HepG2 (cell line): ENCODE results near the gene CUL4A. TPM values are rescaled to one million over a fixed set of nuclear protein-coding genes. Genes with fewer than 3 reads are reported as not detected.

ENCODE experiments used
- ATAC-seq: fragments of 200-7000 bp; cut with Tn5 transposase; 3 replicates; pipeline ENCODE4 v1.9.1; 2020; ENCODE audit warnings: mild to moderate bottlenecking, moderate library complexity
- BruUV-seq: library from RNA; stranded (reverse); fragments of 400-500 nt; replicated peaks from 2 replicates; lab custom pipeline; 2021; lab: Mats Ljungman, UMichigan
- CTCF ChIA-PET: fragments of 300-600 bp; formaldehyde crosslinking; extraction: SDS; loops from one replicate; lab custom pipeline; 2021; ENCODE audit warnings: low total read pairs, inconsistent platforms, low intra/inter-chr PET ratio; lab: Yijun Ruan, JAX
- POLR2A ChIA-PET: fragments of 350-600 bp; sonication (Branson Sonifier 250); formaldehyde crosslinking; loops from one replicate; lab custom pipeline; 2020; ENCODE audit warnings: antibody characterized with exemption, inconsistent platforms; lab: Yijun Ruan, JAX
- DNase-seq: peaks from one replicate; pipeline ENCODE4 v3.0.0-alpha.2; 2015; ENCODE audit warnings: low spot score
- FAIRE-seq: peaks from 3 replicates; lab custom pipeline; 2011; peaks lifted over from hg19 to GRCh38; lab: Jason Lieb, UNC
- H2AFZ ChIP-seq: one replicate; pipeline ENCODE4 v1.6.1; 2011; ENCODE audit warnings: low read length, inconsistent platforms
- H3K27ac ChIP-seq: fragments of 300-600 bp; 3 replicates; pipeline ENCODE4 v1.8.0; 2011; ENCODE audit warnings: mixed run types, mild to moderate bottlenecking, mixed read lengths, low read length, inconsistent platforms; ENCODE audit not compliant: insufficient read depth; ENCODE audit errors: extremely low read length
- H3K27me3 ChIP-seq, 2 experiments: fragments of 200-600 bp in 1 of 2; 2 replicates in 1 of 2; 3 replicates in 1 of 2; pipeline versions ENCODE4 v1.6.0 to v1.8.0; 2011; ENCODE audit warnings: low read length in 2 of 2, mild to moderate bottlenecking in 2 of 2, moderate library complexity in 2 of 2, inconsistent platforms in 1 of 2; ENCODE audit not compliant: insufficient read depth in 2 of 2, control insufficient read depth in 1 of 2
- H3K36me3 ChIP-seq, 2 experiments: fragments of 200-600 bp in 1 of 2; replicated peaks in 1 of 2; 2 replicates in 1 of 2; 3 replicates in 1 of 2; pipeline versions ENCODE4 v1.5.1 to v1.8.0; 2011; ENCODE audit warnings: low read length in 2 of 2, inconsistent platforms in 1 of 2; ENCODE audit not compliant: insufficient read depth in 2 of 2, control insufficient read depth in 1 of 2
- H3K4me1 ChIP-seq: 2 replicates; pipeline ENCODE4 v1.5.1; 2012; ENCODE audit warnings: low read length, inconsistent platforms; ENCODE audit not compliant: insufficient read depth
- H3K4me2 ChIP-seq: 2 replicates; pipeline ENCODE4 v1.6.0; 2011; ENCODE audit warnings: low read depth, low read length, inconsistent platforms
- H3K4me3 ChIP-seq, 3 experiments: fragments of 200-600 bp in 1 of 3; sonication (generic), shearing (Covaris generic) in 1 of 3; replicated peaks in 1 of 3; 2 replicates each; pipeline ENCODE4 v1.5.1; 2011 to 2016; ENCODE audit warnings: low read length in 3 of 3, inconsistent platforms in 2 of 3, low read depth in 2 of 3, mild to moderate bottlenecking in 2 of 3, control low read depth in 1 of 3, mixed read lengths in 1 of 3; ENCODE audit not compliant: insufficient read depth in 1 of 3
- H3K79me2 ChIP-seq: one replicate; pipeline ENCODE4 v1.6.1; 2011; ENCODE audit warnings: low read length, inconsistent platforms; ENCODE audit not compliant: insufficient read depth
- H3K9ac ChIP-seq: 2 replicates; pipeline ENCODE4 v1.6.0; 2011; ENCODE audit warnings: mild to moderate bottlenecking, low read depth, low read length, inconsistent platforms; ENCODE audit not compliant: insufficient read depth
- H3K9me3 ChIP-seq: 2 replicates; pipeline ENCODE4 v1.5.1; 2012; ENCODE audit warnings: mild to moderate bottlenecking, low read length
- H4K20me1 ChIP-seq: 2 replicates; pipeline ENCODE4 v1.6.0; 2011; ENCODE audit warnings: inconsistent platforms, mild to moderate bottlenecking, low read length, moderate library complexity; ENCODE audit not compliant: insufficient read depth
- MXI1 ChIP-seq: IDR thresholded peaks from 3 replicates; pipeline ENCODE4 v1.6.1; 2012; ENCODE audit warnings: low read depth, low read length, inconsistent platforms, borderline replicate concordance
- RARG ChIP-seq: sonication (generic); formaldehyde crosslinking; IDR thresholded peaks from 2 replicates; pipeline ENCODE4 v1.4.0; 2020; ENCODE audit warnings: low read depth, mild to moderate bottlenecking, missing genetic modification reagents
- RFX5 ChIP-seq: IDR thresholded peaks from 2 replicates; pipeline ENCODE4 v1.6.1; 2011; ENCODE audit warnings: low read depth, low read length, improper control_type of control experiment
- SAP130 ChIP-seq: IDR thresholded peaks from 2 replicates; pipeline ENCODE4 v1.6.1; 2016; ENCODE audit warnings: low read depth
- SIX4 ChIP-seq: sonication (generic); formaldehyde crosslinking; IDR thresholded peaks from 2 replicates; pipeline ENCODE4 v1.4.0; 2020; ENCODE audit warnings: missing genetic modification reagents
- TGIF2 ChIP-seq: IDR thresholded peaks from 2 replicates; pipeline ENCODE4 v1.6.1; 2016; ENCODE audit warnings: control low read depth, missing compliant biosample characterization
- ZMAT3 ChIP-seq: sonication (generic); formaldehyde crosslinking; conservative IDR thresholded peaks from 2 replicates; pipeline ENCODE4 v1.7.0; 2021; ENCODE audit warnings: missing genetic modification reagents
- ZNF296 ChIP-seq: sonication (generic); formaldehyde crosslinking; conservative IDR thresholded peaks from 2 replicates; pipeline ENCODE4 v1.5.0; 2020; ENCODE audit warnings: mild to moderate bottlenecking, missing genetic modification reagents
- ZNF652 ChIP-seq: IDR thresholded peaks from 2 replicates; pipeline ENCODE4 v1.6.1; 2016; ENCODE audit warnings: low read depth, borderline replicate concordance
- ZNF839 ChIP-seq: sonication (generic); formaldehyde crosslinking; IDR thresholded peaks from 2 replicates; pipeline ENCODE4 v1.4.0; 2020; ENCODE audit warnings: missing genetic modification reagents, mild to moderate bottlenecking, borderline replicate concordance
- WGBS: methylation state at CpG from one replicate; pipeline ENCODE4 v1.1.6; 2017; ENCODE audit warnings: low lambda C conversion rate; 5-methylcytosine and 5-hydroxymethylcytosine counted together
- in situ Hi-C: cut with HindIII; loops from 2 replicates; pipeline ENCODE4 v1.10.0; 2017; ENCODE audit warnings: low pct_unique_long_range_greater_than_20kb; ENCODE audit not compliant: extremely low pct_ligation_motif_present
- intact Hi-C: fragments of 100-400 bp; cut with micrococcal nuclease; formaldehyde crosslinking; loops from one replicate; pipeline ENCODE4 v1.10.0; 2022; ENCODE audit not compliant: unreplicated experiment
- polyA plus RNA-seq, 8 experiments: library from polyadenylated mRNA; depleted of rRNA in 3 of 8; stranded (reverse) in 7 of 8; unstranded in 1 of 8; fragments of >200 nt; fragmentation: Illumina TruSeq in 4 of 8; extraction: Trizol in 4 of 8; gene quantifications; 2 replicates each; pipeline versions ENCODE4 v1.2.1 to v1.2.3, GENCODE V29; 2011 to 2016; ENCODE audit warnings: low read depth in 4 of 8, missing spikeins in 1 of 8, mixed read lengths in 1 of 8; ENCODE audit not compliant: insufficient read depth in 1 of 8
- total RNA-seq, 5 experiments: library from RNA; depleted of rRNA; stranded (reverse); fragments of >200 nt; fragmentation: Illumina TruSeq; extraction: Trizol; gene quantifications; 2 replicates each; pipeline ENCODE4 v1.2.3, GENCODE V29; 2016; ENCODE audit warnings: low read depth in 1 of 5
- TF ChIP-seq, protein P1 (sequence below): sonication (generic); formaldehyde crosslinking; IDR thresholded peaks from 2 replicates; pipeline ENCODE4 v1.4.0; 2020; ENCODE audit warnings: missing genetic modification reagents
- TF ChIP-seq, protein P2 (sequence below): sonication (generic); formaldehyde crosslinking; IDR thresholded peaks from 2 replicates; pipeline ENCODE4 v1.5.0; 2020; ENCODE audit warnings: mild to moderate bottlenecking, missing genetic modification reagents, borderline replicate concordance
- TF ChIP-seq, protein P3 (sequence below): sonication (generic); IDR thresholded peaks from 2 replicates; pipeline ENCODE4 v1.6.1; 2016; ENCODE audit warnings: low read depth, borderline replicate concordance
- TF ChIP-seq, protein P4 (sequence below): sonication (generic); formaldehyde crosslinking; IDR thresholded peaks from 2 replicates; pipeline ENCODE4 v1.4.0; 2020; ENCODE audit warnings: missing genetic modification reagents

Gene CUL4A
- total and polyA plus RNA-seq, 2 of the 13 experiments (the other 11 are each of a cell fraction or from before 2014, with no cell fraction given): 51.2 to 75.3 TPM

DNA sequence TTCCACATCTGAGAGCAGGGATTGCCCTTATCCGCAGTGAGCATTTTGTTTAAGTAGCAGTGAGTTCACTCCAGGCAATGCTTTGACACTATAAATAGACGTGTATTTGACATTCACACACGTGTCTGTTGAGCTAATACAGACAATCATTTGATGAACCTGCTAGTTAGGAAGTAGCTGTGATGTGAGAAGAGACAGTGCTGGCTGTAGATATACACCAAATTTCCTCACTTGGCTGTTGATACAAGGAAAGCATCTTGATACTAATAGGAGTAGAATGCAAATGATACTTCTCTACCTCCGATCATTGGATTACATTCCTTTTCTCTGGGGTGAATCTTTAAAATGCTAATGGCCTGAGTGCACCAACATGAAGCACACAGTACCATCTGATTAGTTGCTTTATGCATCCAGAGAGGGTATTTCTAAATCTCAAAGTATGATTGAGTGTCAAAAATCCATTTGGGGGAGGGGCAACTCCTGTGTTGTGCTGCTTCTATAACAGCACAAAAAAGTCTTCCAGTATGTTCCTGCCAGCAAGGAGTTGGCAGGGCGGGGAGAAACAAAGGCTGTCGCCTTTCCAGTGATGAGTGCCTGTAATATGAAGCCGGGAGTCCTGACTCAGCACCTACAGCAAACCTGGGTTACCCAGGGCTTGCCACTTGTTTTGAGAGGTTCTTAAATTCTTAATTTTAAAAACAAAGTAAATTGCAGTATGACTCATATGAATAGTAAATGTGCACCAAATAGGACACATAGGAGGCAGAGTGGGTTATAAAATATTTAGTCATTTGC lies 7.0 kb downstream of the CUL4A start:
- ChIA-PET CTCF (no interaction called here), POLR2A (no interaction called here)
- H3K4me3 ChIP-seq: no peak overlapping the region
- WGBS: 35% methylated on average over 7 of the region's 7 CpGs
- ATAC-seq (peak; percentile 14; the same call in 2 of the 3 replicates), FAIRE-seq (peak; percentile 61), DNase-seq (peak; percentile 45)
- H3K27ac ChIP-seq: peak overlapping the region; percentile 41
- no peaks in the 10 kb centered on the region for H3K27me3 ChIP-seq
- peak overlapping the region; percentile 12; the same call in 1 of the 2 replicates for H3K4me2 ChIP-seq
- no peaks in the 10 kb centered on the region for H3K9me3 ChIP-seq
- intact Hi-C loops: no loop called here
- peaks cover 69% of the 10 kb centered on the region for H4K20me1 ChIP-seq
- BruUV-seq: no TSS peak
- peaks cover 98% of the 10 kb centered on the region for H3K79me2 ChIP-seq
- peaks cover 96% of the 10 kb centered on the region for H3K4me1 ChIP-seq
- H3K9ac ChIP-seq: no peak overlapping the region
- no peak overlapping the region for H2AFZ ChIP-seq
- in situ Hi-C loops: no loop called here
- H3K36me3 ChIP-seq: peaks cover 7 to 41% of the 10 kb centered on the region in 2 experiments
- TF ChIP-seq SIX4 (0 out of 2 replicates have a peak, but pooled peaks have one; percentile 27), TGIF2 (CRISPR knock-in tag) (peak; percentile 92), RARG (CRISPR knock-in tag) (no peak), RFX5 (no peak), SAP130 (CRISPR knock-in tag) (peak; percentile 78), ZNF652 (no peak), MXI1 (peak; percentile 88; the same call in 2 of the 3 replicates), ZNF839 (CRISPR knock-in tag) (no peak), ZNF296 (CRISPR knock-in tag) (no peak), ZMAT3 (no peak)
- TF ChIP-seq, protein P1, sequence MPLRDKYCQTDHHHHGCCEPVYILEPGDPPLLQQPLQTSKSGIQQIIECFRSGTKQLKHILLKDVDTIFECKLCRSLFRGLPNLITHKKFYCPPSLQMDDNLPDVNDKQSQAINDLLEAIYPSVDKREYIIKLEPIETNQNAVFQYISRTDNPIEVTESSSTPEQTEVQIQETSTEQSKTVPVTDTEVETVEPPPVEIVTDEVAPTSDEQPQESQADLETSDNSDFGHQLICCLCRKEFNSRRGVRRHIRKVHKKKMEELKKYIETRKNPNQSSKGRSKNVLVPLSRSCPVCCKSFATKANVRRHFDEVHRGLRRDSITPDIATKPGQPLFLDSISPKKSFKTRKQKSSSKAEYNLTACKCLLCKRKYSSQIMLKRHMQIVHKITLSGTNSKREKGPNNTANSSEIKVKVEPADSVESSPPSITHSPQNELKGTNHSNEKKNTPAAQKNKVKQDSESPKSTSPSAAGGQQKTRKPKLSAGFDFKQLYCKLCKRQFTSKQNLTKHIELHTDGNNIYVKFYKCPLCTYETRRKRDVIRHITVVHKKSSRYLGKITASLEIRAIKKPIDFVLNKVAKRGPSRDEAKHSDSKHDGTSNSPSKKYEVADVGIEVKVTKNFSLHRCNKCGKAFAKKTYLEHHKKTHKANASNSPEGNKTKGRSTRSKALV (CRISPR knock-in tag): no peak
- TF ChIP-seq, protein P2, sequence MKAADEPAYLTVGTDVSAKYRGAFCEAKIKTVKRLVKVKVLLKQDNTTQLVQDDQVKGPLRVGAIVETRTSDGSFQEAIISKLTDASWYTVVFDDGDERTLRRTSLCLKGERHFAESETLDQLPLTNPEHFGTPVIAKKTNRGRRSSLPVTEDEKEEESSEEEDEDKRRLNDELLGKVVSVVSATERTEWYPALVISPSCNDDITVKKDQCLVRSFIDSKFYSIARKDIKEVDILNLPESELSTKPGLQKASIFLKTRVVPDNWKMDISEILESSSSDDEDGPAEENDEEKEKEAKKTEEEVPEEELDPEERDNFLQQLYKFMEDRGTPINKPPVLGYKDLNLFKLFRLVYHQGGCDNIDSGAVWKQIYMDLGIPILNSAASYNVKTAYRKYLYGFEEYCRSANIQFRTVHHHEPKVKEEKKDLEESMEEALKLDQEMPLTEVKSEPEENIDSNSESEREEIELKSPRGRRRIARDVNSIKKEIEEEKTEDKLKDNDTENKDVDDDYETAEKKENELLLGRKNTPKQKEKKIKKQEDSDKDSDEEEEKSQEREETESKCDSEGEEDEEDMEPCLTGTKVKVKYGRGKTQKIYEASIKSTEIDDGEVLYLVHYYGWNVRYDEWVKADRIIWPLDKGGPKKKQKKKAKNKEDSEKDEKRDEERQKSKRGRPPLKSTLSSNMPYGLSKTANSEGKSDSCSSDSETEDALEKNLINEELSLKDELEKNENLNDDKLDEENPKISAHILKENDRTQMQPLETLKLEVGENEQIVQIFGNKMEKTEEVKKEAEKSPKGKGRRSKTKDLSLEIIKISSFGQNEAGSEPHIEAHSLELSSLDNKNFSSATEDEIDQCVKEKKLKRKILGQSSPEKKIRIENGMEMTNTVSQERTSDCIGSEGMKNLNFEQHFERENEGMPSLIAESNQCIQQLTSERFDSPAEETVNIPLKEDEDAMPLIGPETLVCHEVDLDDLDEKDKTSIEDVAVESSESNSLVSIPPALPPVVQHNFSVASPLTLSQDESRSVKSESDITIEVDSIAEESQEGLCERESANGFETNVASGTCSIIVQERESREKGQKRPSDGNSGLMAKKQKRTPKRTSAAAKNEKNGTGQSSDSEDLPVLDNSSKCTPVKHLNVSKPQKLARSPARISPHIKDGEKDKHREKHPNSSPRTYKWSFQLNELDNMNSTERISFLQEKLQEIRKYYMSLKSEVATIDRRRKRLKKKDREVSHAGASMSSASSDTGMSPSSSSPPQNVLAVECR (CRISPR knock-in tag): peak; percentile 25; the same call in 1 of the 2 replicates
- TF ChIP-seq, protein P3, sequence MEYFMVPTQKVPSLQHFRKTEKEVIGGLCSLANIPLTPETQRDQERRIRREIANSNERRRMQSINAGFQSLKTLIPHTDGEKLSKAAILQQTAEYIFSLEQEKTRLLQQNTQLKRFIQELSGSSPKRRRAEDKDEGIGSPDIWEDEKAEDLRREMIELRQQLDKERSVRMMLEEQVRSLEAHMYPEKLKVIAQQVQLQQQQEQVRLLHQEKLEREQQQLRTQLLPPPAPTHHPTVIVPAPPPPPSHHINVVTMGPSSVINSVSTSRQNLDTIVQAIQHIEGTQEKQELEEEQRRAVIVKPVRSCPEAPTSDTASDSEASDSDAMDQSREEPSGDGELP: no peak
- TF ChIP-seq, protein P4, sequence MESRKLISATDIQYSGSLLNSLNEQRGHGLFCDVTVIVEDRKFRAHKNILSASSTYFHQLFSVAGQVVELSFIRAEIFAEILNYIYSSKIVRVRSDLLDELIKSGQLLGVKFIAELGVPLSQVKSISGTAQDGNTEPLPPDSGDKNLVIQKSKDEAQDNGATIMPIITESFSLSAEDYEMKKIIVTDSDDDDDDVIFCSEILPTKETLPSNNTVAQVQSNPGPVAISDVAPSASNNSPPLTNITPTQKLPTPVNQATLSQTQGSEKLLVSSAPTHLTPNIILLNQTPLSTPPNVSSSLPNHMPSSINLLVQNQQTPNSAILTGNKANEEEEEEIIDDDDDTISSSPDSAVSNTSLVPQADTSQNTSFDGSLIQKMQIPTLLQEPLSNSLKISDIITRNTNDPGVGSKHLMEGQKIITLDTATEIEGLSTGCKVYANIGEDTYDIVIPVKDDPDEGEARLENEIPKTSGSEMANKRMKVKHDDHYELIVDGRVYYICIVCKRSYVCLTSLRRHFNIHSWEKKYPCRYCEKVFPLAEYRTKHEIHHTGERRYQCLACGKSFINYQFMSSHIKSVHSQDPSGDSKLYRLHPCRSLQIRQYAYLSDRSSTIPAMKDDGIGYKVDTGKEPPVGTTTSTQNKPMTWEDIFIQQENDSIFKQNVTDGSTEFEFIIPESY (CRISPR knock-in tag): no peak
